Ammon's horn (tissue), 1 donor: ENCODE measurements around the gene EMX2.
"Not testable (repeated sequence)": the region's sequence is repeated elsewhere in the genome, so short reads cannot be mapped to it uniquely, and the experiment has no call there.

Source experiments
- DNase-seq: peaks from one replicate; pipeline ENCODE4 v3.0.0-alpha.2; 2016; ENCODE audit warnings: low spot score

Gene EMX2

GRCh38 chr10:117560942-117561341 is 18.4 kb downstream of the EMX2 start:
- no peak for DNase-seq

GRCh38 chr10:117562220-117562619 is 19.7 kb downstream of the EMX2 start:
- DNase-seq = no peak

- no peak for DNase-seq
Observed at GRCh38 chr10:117562896-117563737, 20.6 kb downstream of the EMX2 start.

- no peak for DNase-seq
Observed at GRCh38 chr10:117563780-117564179, 21.2 kb downstream of the EMX2 start.

- DNase-seq = no peak
Observed at GRCh38 chr10:117565068-117565467, 22.5 kb downstream of the EMX2 start.

GRCh38 chr10:117568334-117568733 is 25.8 kb downstream of the EMX2 start:
- DNase-seq = no peak

- no peak for DNase-seq
Observed at GRCh38 chr10:117569610-117570390, 27.3 kb downstream of the EMX2 start.

- no peak for DNase-seq
Observed at GRCh38 chr10:117570880-117571279, 28.3 kb downstream of the EMX2 start.

GRCh38 chr10:117574498-117575146 is 32.1 kb downstream of the EMX2 start:
- no peak for DNase-seq

- no peak for DNase-seq
Observed at GRCh38 chr10:117578490-117578889, 35.9 kb downstream of the EMX2 start.

GRCh38 chr10:117578999-117579590 is 36.5 kb downstream of the EMX2 start:
- no peak for DNase-seq

GRCh38 chr10:117581961-117582360 is 39.4 kb downstream of the EMX2 start:
- DNase-seq = no peak

- DNase-seq = not testable (repeated sequence)
Observed at GRCh38 chr10:117584831-117585230, 42.3 kb downstream of the EMX2 start.

GRCh38 chr10:117587036-117587435 is 44.5 kb downstream of the EMX2 start:
- DNase-seq = no peak

GRCh38 chr10:117590101-117590875 is 47.7 kb downstream of the EMX2 start:
- no peak for DNase-seq

GRCh38 chr10:117591043-117591442 is 48.5 kb downstream of the EMX2 start:
- DNase-seq = no peak

- DNase-seq = no peak
Observed at GRCh38 chr10:117594722-117595121, 52.2 kb downstream of the EMX2 start.

GRCh38 chr10:117596706-117597105 is 54.2 kb downstream of the EMX2 start:
- DNase-seq = no peak

GRCh38 chr10:117597216-117597615 is 54.7 kb downstream of the EMX2 start:
- no peak for DNase-seq
